ENCODE data around the gene FFAR4.

Gene FFAR4

GRCh38 chr10:93599335-93599734 lies 32.9 kb downstream of the FFAR4 start:
- in situ Hi-C loops (cut with MboI; ENCODE audit: low sequenced_read_pairs): no loop called here

- in situ Hi-C loops (cut with MboI; ENCODE audit: low sequenced_read_pairs): no loop called here
Observed at GRCh38 chr10:93599778-93600177, 33.3 kb downstream of the FFAR4 start.

DNA sequence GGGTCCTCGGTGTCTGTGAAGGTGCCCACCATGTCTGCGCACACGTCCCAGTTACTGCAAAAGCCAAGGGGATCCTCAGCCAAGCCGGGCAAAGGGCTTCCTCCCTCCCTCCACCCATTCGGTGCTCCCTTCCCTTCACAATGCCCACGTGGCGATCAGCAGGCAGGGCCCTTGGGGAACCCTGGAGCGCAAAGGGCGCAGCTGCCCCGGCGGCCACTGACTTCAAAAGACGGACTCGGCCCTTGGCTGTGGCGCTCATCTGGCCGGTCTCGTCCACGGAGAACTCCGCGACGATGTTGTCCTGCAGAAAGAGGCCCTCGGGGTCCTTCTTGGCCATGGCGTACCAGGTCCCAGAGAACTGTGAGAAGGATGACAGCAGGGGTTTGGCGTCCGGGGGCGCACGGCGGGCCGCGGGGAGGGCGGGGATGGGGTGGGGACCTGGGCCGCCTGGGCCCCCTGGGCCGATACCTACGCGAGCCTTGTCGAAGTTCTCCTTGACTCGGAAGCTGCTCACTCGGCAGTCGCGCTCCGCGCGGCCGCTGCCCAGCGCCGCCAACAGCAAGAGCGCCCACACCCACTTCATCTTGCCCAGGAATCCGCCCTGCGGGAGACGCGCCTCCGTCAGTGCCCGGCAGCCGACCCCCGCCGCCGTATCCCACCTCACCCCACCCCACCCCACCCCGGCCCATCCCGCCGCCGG lies 34.1 kb downstream of the FFAR4 start:
- in situ Hi-C loops (cut with MboI; ENCODE audit: low sequenced_read_pairs): no loop called here

GRCh38 chr10:93601146-93601773 lies 34.8 kb downstream of the FFAR4 start, which contains the start of gene RBP4:
Gene RBP4 (minus strand): TSS chr10:93601235. CDS start chr10:93601028, 207 bp downstream.
- in situ Hi-C loops (cut with MboI; ENCODE audit: low sequenced_read_pairs): no loop called here

- in situ Hi-C loops (cut with MboI; ENCODE audit: low sequenced_read_pairs): no loop called here
Observed at GRCh38 chr10:93601774-93602162, 35.3 kb downstream of the FFAR4 start.

GRCh38 chr10:93603023-93603422 lies 36.6 kb downstream of the FFAR4 start:
- in situ Hi-C loops (cut with MboI; ENCODE audit: low sequenced_read_pairs): no loop called here

DNA sequence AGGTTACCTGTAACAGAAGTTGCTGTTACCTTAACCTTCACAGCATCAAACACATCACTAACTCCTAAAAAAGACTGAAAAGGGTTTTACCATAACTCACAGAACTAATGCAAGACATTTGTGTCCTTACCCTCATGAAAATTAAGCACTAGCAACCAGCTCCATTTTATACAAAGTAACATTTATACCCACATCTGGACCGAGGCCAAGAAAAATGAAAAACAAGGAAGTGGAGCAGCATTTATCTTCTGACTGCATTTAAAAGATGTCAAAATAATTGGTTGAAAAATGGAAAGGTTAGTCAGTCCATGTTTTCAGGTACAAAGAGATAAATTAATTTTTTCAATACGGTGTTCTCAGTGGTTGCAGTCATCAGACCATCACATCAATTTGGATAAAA lies 37.7 kb downstream of the FFAR4 start:
- in situ Hi-C loops (cut with MboI; ENCODE audit: low sequenced_read_pairs): no loop called here

DNA sequence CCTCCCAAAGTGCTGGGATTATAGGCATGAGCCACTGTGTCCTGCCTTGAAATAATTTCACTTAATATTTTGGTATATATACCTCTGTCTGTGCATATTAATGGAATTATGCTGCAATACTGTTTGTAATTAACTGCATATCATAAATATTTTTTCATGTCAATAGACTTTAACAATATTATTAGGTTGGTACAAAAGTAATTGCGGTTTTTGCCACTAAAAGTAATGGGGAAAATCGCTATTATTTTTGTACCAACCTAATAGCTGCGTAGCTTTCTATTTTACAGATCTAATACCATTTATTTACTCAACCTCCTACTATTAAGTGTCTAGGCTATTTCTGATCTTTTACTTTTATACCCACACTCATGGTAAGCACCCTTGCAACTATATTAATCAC lies 42.0 kb downstream of the FFAR4 start:
- in situ Hi-C loops (cut with MboI; ENCODE audit: low sequenced_read_pairs): no loop called here

DNA sequence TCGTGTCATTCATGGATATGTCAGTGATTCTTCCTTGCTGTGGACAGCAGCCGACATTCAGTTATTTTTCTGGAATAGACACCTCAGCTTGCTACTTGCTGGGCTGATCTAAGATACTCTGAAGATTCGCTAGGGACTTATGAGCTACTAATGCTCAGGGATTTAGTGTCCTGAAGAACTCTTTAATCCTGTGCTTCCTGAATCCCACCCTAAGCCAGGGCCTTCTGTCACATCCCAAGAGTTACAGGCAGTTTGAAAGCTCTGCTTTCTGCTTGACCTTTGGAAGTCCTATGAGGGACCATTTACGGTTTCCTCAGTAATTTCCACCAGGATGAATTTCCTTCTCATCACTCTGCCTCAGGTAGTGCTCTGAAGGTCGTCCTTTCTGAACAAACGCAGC lies 45.8 kb downstream of the FFAR4 start, which contains the start of gene PDE6C:
PDE6C (plus strand) TSS at position 227 of the 400 bp plus-strand sequence. CDS start 189 bp downstream, outside the sequence.
- in situ Hi-C loops (cut with MboI; ENCODE audit: low sequenced_read_pairs): no loop called here

DNA sequence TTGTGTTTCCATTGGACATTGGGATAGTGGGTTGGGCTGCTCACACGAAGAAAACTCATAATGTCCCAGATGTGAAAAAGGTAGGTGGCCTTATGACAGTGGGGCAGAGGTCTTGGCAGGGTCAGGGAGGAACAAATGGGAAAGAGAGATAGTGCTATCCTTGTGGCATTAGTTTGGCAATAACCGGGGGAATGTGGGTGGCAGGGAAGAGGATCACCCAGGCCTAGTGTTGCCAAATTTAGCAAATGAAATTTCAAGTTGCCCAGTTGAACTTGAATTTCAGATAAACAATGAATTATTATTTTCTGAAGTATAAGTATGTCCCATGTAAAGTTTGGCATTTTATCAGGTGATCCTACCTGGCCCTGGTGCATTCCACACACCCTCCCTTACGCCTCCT lies 46.7 kb downstream of the FFAR4 start:
- in situ Hi-C loops (cut with MboI; ENCODE audit: low sequenced_read_pairs): no loop called here

GRCh38 chr10:93614101-93614825 lies 47.8 kb downstream of the FFAR4 start:
- in situ Hi-C loops (cut with MboI; ENCODE audit: low sequenced_read_pairs): no loop called here

- in situ Hi-C loops (cut with MboI; ENCODE audit: low sequenced_read_pairs): no loop called here
Observed at GRCh38 chr10:93615576-93616235, 49.2 kb downstream of the FFAR4 start.

GRCh38 chr10:93620925-93621324 lies 54.5 kb downstream of the FFAR4 start:
- in situ Hi-C loops (cut with MboI; ENCODE audit: low sequenced_read_pairs): no loop called here

- in situ Hi-C loops (cut with MboI; ENCODE audit: low sequenced_read_pairs): no loop called here
Observed at GRCh38 chr10:93622942-93623341, 56.5 kb downstream of the FFAR4 start.

DNA sequence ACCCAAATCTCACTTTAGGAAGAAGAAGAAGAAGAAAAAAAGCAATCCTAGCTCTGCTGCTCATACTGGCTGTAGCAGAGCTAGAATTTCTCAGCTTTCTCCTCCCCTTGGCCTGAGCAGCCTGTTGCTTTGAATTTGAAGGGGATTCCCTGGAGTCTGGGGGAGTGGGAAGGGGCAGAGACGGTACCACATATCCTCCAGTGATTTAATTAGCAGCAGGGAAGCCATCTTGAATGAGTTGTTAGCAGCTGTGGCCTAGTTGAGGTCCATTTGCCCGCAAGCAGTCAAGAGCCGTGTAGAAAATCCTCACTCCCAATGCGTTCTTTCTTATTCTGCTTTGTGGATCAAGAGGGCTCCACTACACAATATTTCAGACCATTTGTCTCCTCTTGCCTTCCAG lies 62.4 kb downstream of the FFAR4 start:
- in situ Hi-C loops (cut with MboI; ENCODE audit: low sequenced_read_pairs): no loop called here

DNA sequence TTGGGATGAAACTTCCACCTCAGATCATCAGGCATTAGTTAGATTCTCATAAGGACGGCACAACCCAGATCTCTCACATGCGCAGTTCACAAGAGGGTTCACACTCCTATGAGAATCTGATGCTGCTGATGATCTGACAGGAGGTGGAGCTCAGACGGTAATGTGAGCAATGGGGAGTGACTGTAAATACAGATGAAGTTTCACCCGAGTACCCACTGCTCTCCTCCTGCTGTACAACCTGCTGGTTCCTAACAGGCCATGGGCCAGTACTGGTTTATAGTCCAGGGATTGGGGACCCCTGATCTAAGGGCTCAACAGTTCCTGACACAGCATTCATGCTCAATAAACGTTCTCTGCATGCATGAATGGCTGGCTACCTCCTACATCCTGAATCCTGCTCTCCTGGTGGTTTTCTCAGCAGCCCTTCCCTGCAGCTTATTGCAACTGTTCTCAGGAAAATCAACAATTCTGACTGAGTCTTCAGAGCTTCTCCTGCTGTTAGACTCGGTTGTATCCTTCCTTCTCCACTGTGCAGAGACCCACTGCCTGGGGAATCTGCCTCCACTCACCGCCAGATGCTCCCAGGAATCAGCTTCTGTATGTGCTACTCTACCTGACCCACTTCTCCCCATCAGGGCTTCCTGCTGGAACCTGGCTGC lies 63.3 kb downstream of the FFAR4 start:
- in situ Hi-C loops (cut with MboI; ENCODE audit: low sequenced_read_pairs): no loop called here

DNA sequence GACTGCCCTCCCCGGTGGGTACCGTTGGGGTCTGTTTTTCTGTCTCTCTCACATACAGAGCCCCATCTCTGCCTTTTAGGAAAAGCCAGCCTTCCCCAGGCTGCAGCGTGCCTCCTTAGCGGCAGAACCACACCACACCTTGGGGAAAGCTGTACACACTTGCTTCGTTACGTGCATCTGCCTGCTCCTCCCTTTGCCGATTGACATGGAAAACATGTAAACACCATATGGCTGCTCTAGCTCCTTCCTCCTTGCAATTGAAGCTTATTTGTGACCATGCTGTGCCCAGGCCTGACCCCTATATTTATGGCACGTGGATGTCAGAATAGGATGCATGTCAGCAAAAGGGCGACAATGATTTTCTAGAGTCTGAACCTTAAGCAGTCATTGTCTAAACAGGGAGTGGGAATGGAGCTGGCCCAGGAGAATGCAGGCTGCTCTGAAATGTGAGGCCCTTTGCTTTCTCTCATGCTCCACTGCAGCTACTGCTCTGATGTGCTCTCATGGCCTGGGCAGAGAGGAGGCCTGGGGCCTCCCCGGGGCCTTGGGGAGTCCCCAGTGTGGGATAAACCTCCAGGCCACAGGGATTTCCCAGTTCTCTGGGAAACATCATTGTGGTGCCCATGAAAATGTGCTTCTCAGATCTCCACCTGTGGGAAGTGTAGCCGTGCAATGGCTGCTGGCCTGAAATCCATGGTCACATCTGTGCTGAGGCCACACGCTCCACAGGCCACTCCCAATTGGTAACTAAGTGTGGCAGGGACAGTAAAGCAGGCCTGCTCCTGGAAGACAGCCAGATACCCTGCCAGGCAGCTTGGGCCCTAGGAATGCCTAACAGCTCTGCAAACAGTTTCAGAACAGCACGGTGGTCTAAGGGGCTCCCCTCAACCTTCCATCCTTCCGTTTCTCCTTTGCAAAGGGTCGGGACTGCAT lies 64.4 kb downstream of the FFAR4 start:
- in situ Hi-C loops (cut with MboI; ENCODE audit: low sequenced_read_pairs): no loop called here

All from HL-60/S4 treated with phorbol 12-myristate 13-acetate at 8.2 ng/mL for 4 days and 3 days (cell line).